K562 (cell line): ENCODE data around the gene SLC44A5. TPM values are rescaled to one million over a fixed set of nuclear protein-coding genes. Genes with fewer than 3 reads are reported as not detected.

Source experiments
- ATAC-seq: fragments of 200-7000 bp; cut with Tn5 transposase; 3 replicates; pipeline ENCODE4 v1.9.1; 2020; ENCODE audit warnings: moderate library complexity
- BruUV-seq: library from RNA; stranded (reverse); fragments of 400-500 nt; replicated peaks from 2 replicates; lab custom pipeline; 2021; lab: Mats Ljungman, UMichigan
- CTCF ChIA-PET: fragments of 300-600 bp; formaldehyde crosslinking; extraction: SDS; loops from one replicate; lab custom pipeline; 2021; ENCODE audit warnings: low intra/inter-chr PET ratio; lab: Yijun Ruan, JAX
- POLR2A ChIA-PET: fragments of 300-600, 350-650 bp; sonication (Branson Sonifier 250); formaldehyde crosslinking; extraction: SDS; loops from one replicate; lab custom pipeline; 2021; ENCODE audit warnings: antibody characterized with exemption, inconsistent platforms; lab: Yijun Ruan, JAX
- DNase-seq, 4 experiments: peaks; one replicate each; pipeline versions ENCODE4 v3.0.0 to v3.0.0-alpha.2; 2011 to 2018; ENCODE audit warnings: low spot score in 3 of 4, mixed read lengths in 3 of 4; ENCODE audit errors: extremely low read depth in 1 of 4
- FAIRE-seq: peaks from 2 replicates; lab custom pipeline; 2011; peaks lifted over from hg19 to GRCh38; lab: Jason Lieb, UNC
- H2AFZ ChIP-seq: 2 replicates; pipeline ENCODE4 v1.6.0; 2011; ENCODE audit warnings: low read depth, low read length, control low read depth, inconsistent platforms
- H3K27ac ChIP-seq: fragments of 200-600 bp; 3 replicates; pipeline ENCODE4 v1.8.0; 2011; ENCODE audit warnings: low read depth, mild to moderate bottlenecking, control low read depth, inconsistent platforms, low read length, moderate library complexity, mixed read lengths; ENCODE audit errors: extremely low read depth
- H3K27me3 ChIP-seq, 2 experiments: fragments of 300-600 bp in 1 of 2; 2 replicates in 1 of 2; 3 replicates in 1 of 2; pipeline versions ENCODE4 v1.6.0 to v1.8.0; 2011; ENCODE audit warnings: inconsistent platforms in 2 of 2, low read length in 2 of 2, mild to moderate bottlenecking in 1 of 2, mixed read lengths in 1 of 2, moderate library complexity in 1 of 2; ENCODE audit not compliant: control insufficient read depth in 2 of 2, insufficient read depth in 2 of 2
- H3K36me3 ChIP-seq: fragments of 300-600 bp; 3 replicates; pipeline ENCODE4 v1.8.0; 2011; ENCODE audit warnings: mild to moderate bottlenecking, low read length, inconsistent platforms; ENCODE audit not compliant: control insufficient read depth, insufficient read depth
- H3K4me1 ChIP-seq, 2 experiments: fragments of 200-600 bp in 1 of 2; replicated peaks in 1 of 2; 2 replicates in 1 of 2; 3 replicates in 1 of 2; pipeline versions ENCODE4 v1.5.1 to v1.8.0; 2011; ENCODE audit warnings: inconsistent platforms in 2 of 2, low read length in 2 of 2, mild to moderate bottlenecking in 1 of 2, mixed read lengths in 1 of 2, moderate library complexity in 1 of 2; ENCODE audit not compliant: control insufficient read depth in 2 of 2, insufficient read depth in 2 of 2
- H3K4me2 ChIP-seq: 2 replicates; pipeline ENCODE4 v1.6.1; 2011; ENCODE audit warnings: low read length, control low read depth, inconsistent platforms, mixed read lengths; ENCODE audit not compliant: insufficient read depth
- H3K4me3 ChIP-seq: fragments of 200-600 bp; sonication (generic), shearing (Covaris generic); 2 replicates; pipeline ENCODE4 v1.5.1; 2016; ENCODE audit warnings: control low read depth, inconsistent platforms
- H3K79me2 ChIP-seq: fragments of 200-600 bp; 3 replicates; pipeline ENCODE4 v1.8.0; 2011; ENCODE audit warnings: low read length, inconsistent platforms; ENCODE audit not compliant: control insufficient read depth, insufficient read depth
- H3K9ac ChIP-seq, 2 experiments: 2 replicates each; pipeline versions ENCODE4 v1.6.0 to v1.6.1; 2011; ENCODE audit warnings: low read depth in 2 of 2, low read length in 2 of 2, control low read depth in 1 of 2, inconsistent platforms in 1 of 2, mild to moderate bottlenecking in 1 of 2, mixed read lengths in 1 of 2; ENCODE audit not compliant: insufficient read depth in 1 of 2
- H3K9me1 ChIP-seq: one replicate; pipeline ENCODE4 v1.6.0; 2011; ENCODE audit warnings: inconsistent platforms, mild to moderate bottlenecking, low read length, moderate library complexity; ENCODE audit not compliant: control insufficient read depth, insufficient read depth
- H3K9me3 ChIP-seq: replicated peaks from 2 replicates; pipeline ENCODE4 v1.5.1; 2011; ENCODE audit warnings: low read depth, low read length, inconsistent platforms; ENCODE audit not compliant: control insufficient read depth, insufficient read depth
- H4K20me1 ChIP-seq: replicated peaks from 2 replicates; pipeline ENCODE4 v1.6.1; 2011; ENCODE audit warnings: low read length, inconsistent platforms, mixed read lengths; ENCODE audit not compliant: control insufficient read depth, insufficient read depth
- CSDE1 ChIP-seq, 2 experiments: fragments of 450-650 bp; IDR thresholded peaks; 2 replicates each; pipeline ENCODE4 v1.6.1; 2016; ENCODE audit warnings: mild to moderate bottlenecking in 1 of 2
- NCOA1 ChIP-seq: fragments of 450-650 bp; IDR thresholded peaks from 2 replicates; pipeline ENCODE4 v1.6.1; 2016; ENCODE audit warnings: low read depth
- NCOA2 ChIP-seq, 2 experiments: fragments of 450-650 bp; IDR thresholded peaks; 2 replicates each; pipeline ENCODE4 v1.6.1; 2018; ENCODE audit warnings: mild to moderate bottlenecking in 2 of 2, moderate library complexity in 1 of 2; ENCODE audit not compliant: partially characterized antibody in 2 of 2
- NEUROD1 ChIP-seq: fragments of 150-350 bp; IDR thresholded peaks from 2 replicates; pipeline ENCODE4 v1.6.1; 2014; ENCODE audit warnings: borderline replicate concordance, low read length, low read depth; ENCODE audit not compliant: partially characterized antibody
- NONO ChIP-seq, 2 experiments: fragments of 200-400 bp in 1 of 2; fragments of 450-650 bp in 1 of 2; formaldehyde crosslinking in 1 of 2; IDR thresholded peaks; 2 replicates each; pipeline ENCODE4 v1.6.1; 2017; ENCODE audit warnings: low read depth in 2 of 2, mild to moderate bottlenecking in 2 of 2, moderate library complexity in 2 of 2, low read length in 1 of 2
- PATZ1 ChIP-seq: fragments of 250-450 bp; sonication (Bioruptor Pico); IDR thresholded peaks from 2 replicates; pipeline ENCODE4 v1.5.0; 2020; ENCODE audit warnings: mild to moderate bottlenecking, borderline replicate concordance
- SIN3B ChIP-seq: fragments of 450-650 bp; IDR thresholded peaks from 2 replicates; pipeline ENCODE4 v1.6.1; 2017; ENCODE audit warnings: low read depth, mild to moderate bottlenecking, moderate library complexity
- SOX6 ChIP-seq: fragments of 450-650 bp; IDR thresholded peaks from 2 replicates; pipeline ENCODE4 v1.6.1; 2014; ENCODE audit warnings: mild to moderate bottlenecking
- TAF1 ChIP-seq: IDR thresholded peaks from 2 replicates; pipeline ENCODE4 v1.6.1; 2011; ENCODE audit warnings: mild to moderate bottlenecking, low read length, moderate library complexity; ENCODE audit not compliant: insufficient read depth, control insufficient read depth, severe bottlenecking; ENCODE audit errors: extremely low read depth
- TARDBP ChIP-seq: fragments of 450-650 bp; IDR thresholded peaks from 2 replicates; pipeline ENCODE4 v1.6.1; 2016
- TCFL5 ChIP-seq: fragments of 250-450 bp; sonication (Bioruptor Pico); conservative IDR thresholded peaks from 2 replicates; pipeline ENCODE4 v1.6.1; 2021; ENCODE audit warnings: mild to moderate bottlenecking, moderate library complexity, matching md5 sums
- ZFX ChIP-seq: sonication (generic); formaldehyde crosslinking; IDR thresholded peaks from 2 replicates; pipeline ENCODE4 v1.8.0; 2022; ENCODE audit warnings: mild to moderate bottlenecking, missing genetic modification reagents, moderate library complexity
- ZHX1 ChIP-seq: fragments of 150-350 bp; conservative IDR thresholded peaks from 2 replicates; pipeline ENCODE4 v1.6.1; 2014; ENCODE audit warnings: low read length
- ZNF583 ChIP-seq: fragments of 250-450 bp; sonication (Bioruptor Pico); IDR thresholded peaks from 2 replicates; pipeline ENCODE4 v1.4.0; 2020
- ZNF695 ChIP-seq: fragments of 450-650 bp; formaldehyde crosslinking; IDR thresholded peaks from 2 replicates; pipeline ENCODE4 v1.4.0; 2020; ENCODE audit warnings: mild to moderate bottlenecking, moderate library complexity
- WGBS: fragments of 100-300 bp; shearing (Covaris generic); methylation state at CpG from one replicate; pipeline ENCODE4 v1.1.6; 2016; ENCODE audit warnings: low coverage, mixed read lengths; ENCODE audit not compliant: insufficient coverage; ENCODE audit errors: missing lambda C conversion rate; 5-methylcytosine and 5-hydroxymethylcytosine counted together
- in situ Hi-C: fragments of 300-500 bp; cut with MboI; formaldehyde crosslinking; loops from 4 replicates; pipeline ENCODE4 v1.15.0; 2018; ENCODE audit warnings: inconsistent platforms, mixed read lengths
- intact Hi-C: fragments of 100-400 bp; cut with micrococcal nuclease; formaldehyde crosslinking; loops from 2 replicates; pipeline ENCODE4 v1.14.2; 2022
- polyA plus RNA-seq, 8 experiments: library from polyadenylated mRNA; depleted of rRNA in 4 of 8; stranded (reverse) in 5 of 8; unstranded in 3 of 8; fragments of >200 nt; fragmentation: Nextera tagmentation in 2 of 8; fragmentation: Illumina TruSeq in 1 of 8; extraction: Ambion mirVana in 2 of 8; extraction: Trizol in 1 of 8; gene quantifications; 2 replicates each; pipeline versions ENCODE4 v1.2.1 to v1.2.3, GENCODE V29; 2011 to 2014; ENCODE audit warnings: inconsistent platforms in 1 of 8, missing spikeins in 1 of 8
- total RNA-seq, 7 experiments: library from RNA; depleted of rRNA in 6 of 7; stranded (reverse); fragments of >200 nt in 6 of 7; fragmentation: Illumina TruSeq in 2 of 7; extraction: Trizol in 2 of 7; gene quantifications; 2 replicates each; pipeline versions ENCODE4 v1.2.1 to v1.2.3, GENCODE V29; 2011 to 2021; ENCODE audit warnings: low replicate concordance in 1 of 7
- TF ChIP-seq, protein P1 (sequence below): sonication (generic); formaldehyde crosslinking; IDR thresholded peaks from 2 replicates; pipeline ENCODE4 v1.8.0; 2022; ENCODE audit warnings: missing genetic modification reagents, mild to moderate bottlenecking, moderate library complexity, borderline replicate concordance

Gene SLC44A5
- total and polyA plus RNA-seq, 9 of the 15 experiments (the other 6 are each of a cell fraction or from before 2014, with no cell fraction given), result 1.2 to 10.1 (median 3.2) TPM

DNA sequence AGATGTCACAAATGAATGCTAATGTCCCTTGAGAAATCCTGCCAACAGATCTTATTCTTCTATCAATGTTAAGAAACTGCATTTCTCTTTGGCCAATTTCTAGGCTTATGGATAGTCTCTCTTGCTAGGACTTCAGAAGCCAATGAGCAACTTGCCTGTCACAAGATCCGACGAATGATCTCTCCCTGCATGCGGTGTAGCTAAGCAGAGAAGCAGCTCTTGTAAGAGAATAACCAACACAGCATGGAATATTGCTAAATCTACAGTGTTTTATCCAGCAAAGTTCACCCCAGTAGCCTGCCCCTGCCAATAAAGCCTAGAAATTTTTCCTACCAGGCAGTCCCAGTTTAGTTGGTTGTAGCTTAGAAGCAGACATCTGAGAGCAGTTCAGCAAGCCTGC lies 2.1 kb upstream of the SLC44A5 start:
- DNase-seq (no peak), FAIRE-seq (no peak)
- TF ChIP-seq ZHX1 (no peak), ZNF583 (CRISPR knock-in tag) (no peak), PATZ1 (no peak), ZFX (no peak), NEUROD1 (no peak), NCOA1 (no peak), TAF1 (no peak), TARDBP (no peak), SOX6 (no peak), NCOA2 (IDR thresholded peaks at IDR 0.05; ENCODE audit: partially characterized antibody in 2 of 2) (no peak), NONO (IDR thresholded peaks at IDR 0.05; ENCODE audit: low read depth in 2 of 2, low read length in 1 of 2) (no peak), TCFL5 (CRISPR knock-in tag) (no peak), ZNF695 (CRISPR knock-in tag) (no peak), CSDE1 (IDR thresholded peaks at IDR 0.05) (no peak), SIN3B (no peak)
- TF ChIP-seq, protein P1, sequence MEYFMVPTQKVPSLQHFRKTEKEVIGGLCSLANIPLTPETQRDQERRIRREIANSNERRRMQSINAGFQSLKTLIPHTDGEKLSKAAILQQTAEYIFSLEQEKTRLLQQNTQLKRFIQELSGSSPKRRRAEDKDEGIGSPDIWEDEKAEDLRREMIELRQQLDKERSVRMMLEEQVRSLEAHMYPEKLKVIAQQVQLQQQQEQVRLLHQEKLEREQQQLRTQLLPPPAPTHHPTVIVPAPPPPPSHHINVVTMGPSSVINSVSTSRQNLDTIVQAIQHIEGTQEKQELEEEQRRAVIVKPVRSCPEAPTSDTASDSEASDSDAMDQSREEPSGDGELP, result no peak

More for the DNA sequence above, 2.1 kb upstream of the SLC44A5 start:
- ChIA-PET POLR2A (interaction anchor here (1.1 kb wide), 1 partner anchor 62 kb away, joined by 3 read pairs; no protein-coding TSS in a partner anchor), CTCF (no interaction called here)
- Histone ChIP-seq H3K4me1 (peaks cover 8 to 23% of the 10 kb centered on the region in 2 experiments; a peak in 4 of 5 replicates), H3K27ac (no peak overlapping the region), H3K9me3 (no peaks in the 10 kb centered on the region), H3K9ac (no peak overlapping the region), H4K20me1 (peaks cover 8% of the 10 kb centered on the region; the same call in 1 of the 2 replicates), H3K9me1 (no peaks in the 10 kb centered on the region), H2AFZ (no peak overlapping the region), H3K4me2 (no peak overlapping the region), H3K4me3 (no peak overlapping the region), H3K79me2 (no peaks in the 10 kb centered on the region), H3K36me3 (no peaks in the 10 kb centered on the region), H3K27me3 (peaks cover 10 to 32% of the 10 kb centered on the region in 2 experiments; a peak in 3 of 5 replicates)
- WGBS, result 12% methylated on average over 3 of the region's 3 CpGs
- no TSS peak for BruUV-seq
- intact Hi-C loops, result no loop called here
- in situ Hi-C loops, result no loop called here
- ATAC-seq, result no peak
